Measurements from ENCODE around the gene FOXP4. TPM values are rescaled to one million over a fixed set of nuclear protein-coding genes. Genes with fewer than 3 reads are reported as not detected.

FOXP4 gene
- total and polyA plus RNA-seq, 2 of the 13 experiments (the other 11 are each of a cell fraction or from before 2014, with no cell fraction given) = 11.0 to 12.4 TPM

GRCh38 chr6:41578217-41579087 is 32.3 kb downstream of the FOXP4 start (continued):
- 0 out of 2 replicates have a peak, but pooled peaks have one; percentile 28 for TF ChIP-seq KAT7 (CRISPR knock-in tag; IDR thresholded peaks at IDR 0.05; ENCODE audit: borderline replicate concordance)
- peak; percentile 79; the same call in 1 of the 2 replicates for TF ChIP-seq SPEN (CRISPR knock-in tag; IDR thresholded peaks at IDR 0.05; ENCODE audit: low read depth)
- TF ChIP-seq HNRNPK (IDR thresholded peaks at IDR 0.05; ENCODE audit: low read depth, low read length, poor library complexity, severe bottlenecking) = peak; percentile 4
- no peak; the same call in 1 of the 2 replicates for TF ChIP-seq DPF2 (CRISPR knock-in tag; IDR thresholded peaks at IDR 0.05; ENCODE audit: borderline replicate concordance, low read depth)
- TF ChIP-seq SCMH1 (CRISPR knock-in tag; IDR thresholded peaks at IDR 0.05; ENCODE audit: borderline replicate concordance) = no peak
- no peak for TF ChIP-seq ZNF101 (CRISPR knock-in tag; IDR thresholded peaks at IDR 0.05; ENCODE audit: borderline replicate concordance, low read depth)
- no peak for TF ChIP-seq GPBP1L1 (CRISPR knock-in tag; IDR thresholded peaks at IDR 0.05)
- no peak for TF ChIP-seq TAF15 (IDR thresholded peaks at IDR 0.05; ENCODE audit: low read depth, low read length, poor library complexity, severe bottlenecking)
- TF ChIP-seq, protein P1, sequence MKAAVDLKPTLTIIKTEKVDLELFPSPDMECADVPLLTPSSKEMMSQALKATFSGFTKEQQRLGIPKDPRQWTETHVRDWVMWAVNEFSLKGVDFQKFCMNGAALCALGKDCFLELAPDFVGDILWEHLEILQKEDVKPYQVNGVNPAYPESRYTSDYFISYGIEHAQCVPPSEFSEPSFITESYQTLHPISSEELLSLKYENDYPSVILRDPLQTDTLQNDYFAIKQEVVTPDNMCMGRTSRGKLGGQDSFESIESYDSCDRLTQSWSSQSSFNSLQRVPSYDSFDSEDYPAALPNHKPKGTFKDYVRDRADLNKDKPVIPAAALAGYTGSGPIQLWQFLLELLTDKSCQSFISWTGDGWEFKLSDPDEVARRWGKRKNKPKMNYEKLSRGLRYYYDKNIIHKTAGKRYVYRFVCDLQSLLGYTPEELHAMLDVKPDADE (CRISPR knock-in tag; IDR thresholded peaks at IDR 0.05) = no peak
- TF ChIP-seq ZNF274 (CRISPR knock-in tag; IDR thresholded peaks at IDR 0.05) = no peak
- 0 out of 2 replicates have a peak, but pooled peaks have one; percentile 44 for TF ChIP-seq TRAFD1 (CRISPR knock-in tag; IDR thresholded peaks at IDR 0.05; ENCODE audit: borderline replicate concordance)
- no peak for TF ChIP-seq ZNF577 (CRISPR knock-in tag; IDR thresholded peaks at IDR 0.05; ENCODE audit: borderline replicate concordance, low read depth)
- TF ChIP-seq FOXK2 (IDR thresholded peaks at IDR 0.05) = peak; percentile 95
- no peak for TF ChIP-seq PRDM15 (CRISPR knock-in tag; IDR thresholded peaks at IDR 0.05)
- no peak; the same call in 1 of the 2 replicates for TF ChIP-seq ZMAT3 (CRISPR knock-in tag; conservative IDR thresholded peaks at IDR 0.05)
- no peak for TF ChIP-seq PCBP1 (IDR thresholded peaks at IDR 0.05; ENCODE audit: borderline replicate concordance, low read depth, low read length)
- TF ChIP-seq ZNF350 (CRISPR knock-in tag; IDR thresholded peaks at IDR 0.05; ENCODE audit: borderline replicate concordance, low read depth) = peak; percentile 88; the same call in 1 of the 2 replicates
- TF ChIP-seq KLF12 (CRISPR knock-in tag; IDR thresholded peaks at IDR 0.05; ENCODE audit: borderline replicate concordance) = no peak
- no peak; the same call in none of the 2 replicates for TF ChIP-seq ZNF225 (CRISPR knock-in tag; IDR thresholded peaks at IDR 0.05)
- TF ChIP-seq ELF1 (CRISPR knock-in tag; IDR thresholded peaks at IDR 0.05) = peak; percentile 62
- TF ChIP-seq FLYWCH1 (CRISPR knock-in tag; IDR thresholded peaks at IDR 0.05) = no peak

Measured in HepG2 (cell line).